HG03039 (cell line): Measurements from ENCODE around the gene FSTL1.

ENCODE experiments used
- ATAC-seq: cut with Tn5 transposase; IDR thresholded peaks from one replicate; pipeline ENCODE4 v1.9.1; 2021; ENCODE audit warnings: mild to moderate bottlenecking, moderate library complexity; ENCODE audit not compliant: unreplicated experiment

FSTL1 gene

GRCh38 chr3:120450600-120451271, at the start of gene FSTL1:
FSTL1 (minus strand) TSS chr3:120450992; CDS start chr3:120450746, 246 bp downstream.
- no peak for ATAC-seq

- no peak for ATAC-seq
Measured at GRCh38 chr3:120498556-120499346, 48.0 kb upstream of the FSTL1 start.

- ATAC-seq: no peak
Measured at GRCh38 chr3:120497818-120498217, 47.0 kb upstream of the FSTL1 start.

GRCh38 chr3:120497336-120497735, 46.5 kb upstream of the FSTL1 start:
- no peak for ATAC-seq

- ATAC-seq: no peak
Measured at GRCh38 chr3:120496278-120497002, 45.6 kb upstream of the FSTL1 start.

- no peak for ATAC-seq
Measured at GRCh38 chr3:120495809-120496208, 45.0 kb upstream of the FSTL1 start.

- ATAC-seq: no peak
Measured at GRCh38 chr3:120492103-120492502, 41.3 kb upstream of the FSTL1 start.

GRCh38 chr3:120489421-120489820, 38.6 kb upstream of the FSTL1 start:
- ATAC-seq: no peak

- ATAC-seq: no peak
Measured at GRCh38 chr3:120488296-120488695, 37.5 kb upstream of the FSTL1 start.

- no peak for ATAC-seq
Measured at GRCh38 chr3:120487191-120487650, 36.4 kb upstream of the FSTL1 start.

- no peak for ATAC-seq
Measured at GRCh38 chr3:120481081-120481480, 30.3 kb upstream of the FSTL1 start.

GRCh38 chr3:120477781-120478180, 27.0 kb upstream of the FSTL1 start:
- ATAC-seq: no peak

- no peak for ATAC-seq
Measured at GRCh38 chr3:120475722-120476377, 25.1 kb upstream of the FSTL1 start.

GRCh38 chr3:120473896-120474675, 23.3 kb upstream of the FSTL1 start:
- ATAC-seq: no peak

GRCh38 chr3:120473389-120473788, 22.6 kb upstream of the FSTL1 start:
- ATAC-seq: no peak

GRCh38 chr3:120472121-120472844, 21.5 kb upstream of the FSTL1 start:
- ATAC-seq: no peak

GRCh38 chr3:120471643-120472042, 20.9 kb upstream of the FSTL1 start:
- ATAC-seq: no peak

- no peak for ATAC-seq
Measured at GRCh38 chr3:120470870-120471269, 20.1 kb upstream of the FSTL1 start.

GRCh38 chr3:120469882-120470301, 19.1 kb upstream of the FSTL1 start:
- ATAC-seq: no peak

- ATAC-seq: no peak
Measured at GRCh38 chr3:120469440-120469839, 18.6 kb upstream of the FSTL1 start.
